ENCODE results near the gene NSD1. TPM values are rescaled to one million over a fixed set of nuclear protein-coding genes. Genes with fewer than 3 reads are reported as not detected.

The NSD1 gene
- total and polyA plus RNA-seq, 2 of the 8 experiments (the other 6 are each of a cell fraction or from before 2014, with no cell fraction given): 22.8 to 168 TPM

DNA sequence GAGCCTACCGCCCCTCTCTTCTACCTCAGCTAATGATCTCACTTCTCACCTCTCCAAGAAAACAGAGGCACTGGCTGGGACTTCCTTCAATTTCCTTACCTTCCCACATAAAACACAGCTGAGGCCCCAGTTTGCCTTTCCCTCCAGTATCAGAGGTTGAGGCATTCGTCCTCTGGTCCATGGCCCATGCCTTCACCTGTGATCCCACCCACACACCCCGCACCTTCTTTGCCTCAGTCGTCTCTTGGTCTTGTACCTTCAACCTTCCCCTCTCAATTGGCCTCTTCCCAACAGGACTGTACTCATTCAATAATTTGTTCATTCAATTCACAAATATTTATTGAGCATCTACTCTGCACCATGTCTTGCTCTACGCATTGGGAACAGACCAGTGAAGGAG, 11.0 kb upstream of the NSD1 start:
- no peak overlapping the region for H2BK12ac ChIP-seq (ENCODE audit: low read depth, low read length)
- H4K8ac ChIP-seq (ENCODE audit: extremely low read depth, insufficient read depth, low read length): no peak overlapping the region
- H3K23ac ChIP-seq (ENCODE audit: insufficient read length): no peak overlapping the region
- H3K79me2 ChIP-seq (ENCODE audit: control insufficient read depth in 1 of 2, insufficient read depth in 2 of 2, low read length in 2 of 2): no peaks in the 10 kb centered on the region
- no peak overlapping the region for H4K91ac ChIP-seq (replicated peaks; ENCODE audit: insufficient read length, low read length)
- H2AFZ ChIP-seq (ENCODE audit: low read length): no peak overlapping the region
- DNase-seq (ENCODE audit: low read depth in 1 of 2, low spot score in 2 of 2) (no peak), FAIRE-seq (no peak)
- H3K4ac ChIP-seq (replicated peaks; ENCODE audit: insufficient read length, low read depth, low read length): no peak overlapping the region
- 93% methylated on average over 5 of the region's 5 CpGs; no CpG with 5 or more reads in 1 of the 2 experiments for WGBS, 2 experiments (ENCODE audit: extremely low coverage in 1 of 2, insufficient coverage in 1 of 2, insufficient read length in 1 of 2, insufficient replicate concordance in 2 of 2, low coverage in 1 of 2, low lambda C conversion rate in 2 of 2, missing lambda C conversion rate in 1 of 2)
- no peak overlapping the region for H3K27ac ChIP-seq (ENCODE audit: low read depth, low read length)
- H3K4me1 ChIP-seq (replicated peaks in 1 of 4; ENCODE audit: control insufficient read depth in 3 of 4, insufficient read depth in 4 of 4, low read length in 3 of 4): peaks cover 0 to 2% (median under 1%) of the 10 kb centered on the region in 4 experiments; a peak in 2 of 7 replicates
- H3K9me3 ChIP-seq (ENCODE audit: insufficient read depth in 2 of 2, low read depth in 1 of 2, low read length in 1 of 2): no peaks in the 10 kb centered on the region; a peak in 2 of 4 replicates
- H3K79me1 ChIP-seq (ENCODE audit: low read depth, low read length): no peaks in the 10 kb centered on the region
- CTCF ChIA-PET (ENCODE audit: partially characterized antibody): interaction anchor here (1.2 to 2.0 kb wide), 2 partner anchors 9 to 51 kb away, joined by 4 to 11 read pairs; no protein-coding TSS in a partner anchor
- H3K27me3 ChIP-seq (replicated peaks in 1 of 4; ENCODE audit: control insufficient read depth in 3 of 4, extremely low read depth in 1 of 4, insufficient read depth in 3 of 4, low read length in 3 of 4): no peaks in the 10 kb centered on the region; a peak in 1 of 7 replicates
- no peak overlapping the region for H4K5ac ChIP-seq (ENCODE audit: insufficient read length, low read depth, low read length)
- no peak overlapping the region for H3K9ac ChIP-seq (replicated peaks in 1 of 4; ENCODE audit: extremely low read depth in 1 of 4, low read depth in 3 of 4, low read length in 3 of 4)
- no peak overlapping the region for H2BK5ac ChIP-seq (ENCODE audit: low read depth, low read length)
- H4K20me1 ChIP-seq (replicated peaks in 1 of 2; ENCODE audit: control insufficient read depth in 1 of 2, insufficient read depth in 2 of 2, low read length in 2 of 2): no peaks in the 10 kb centered on the region
- no peak overlapping the region for H3K4me2 ChIP-seq (ENCODE audit: insufficient read depth in 1 of 2, low read depth in 2 of 2, low read length in 2 of 2)
- no peak overlapping the region for H2BK15ac ChIP-seq (ENCODE audit: low read length)
- no peak overlapping the region for H2AK5ac ChIP-seq (ENCODE audit: low read depth, low read length)
- H3K14ac ChIP-seq (ENCODE audit: insufficient read length): no peak overlapping the region
- no peaks in the 10 kb centered on the region for H3K36me3 ChIP-seq (ENCODE audit: control insufficient read depth in 2 of 4, insufficient read depth in 4 of 4, low read length in 3 of 4)
- H3K56ac ChIP-seq (replicated peaks; ENCODE audit: insufficient read length, low read depth, low read length): no peak overlapping the region
- no peak overlapping the region for H3K18ac ChIP-seq (ENCODE audit: extremely low read depth, low read length)
- POLR2A ChIA-PET (ENCODE audit: partially characterized antibody): interaction anchor here (0.6 to 6.7 kb wide), 2 partner anchors 10 to 182 kb away, joined by 4 to 101 read pairs; partner anchors contain the start of gene NSD1
- H2BK20ac ChIP-seq (ENCODE audit: low read length): no peak overlapping the region
- H2BK120ac ChIP-seq (replicated peaks; ENCODE audit: low read depth, low read length): no peak overlapping the region
- no peak overlapping the region for H3K4me3 ChIP-seq (ENCODE audit: extremely low read depth in 1 of 4, insufficient read depth in 2 of 4, low read depth in 3 of 4, low read length in 4 of 4)
- H3K23me2 ChIP-seq (ENCODE audit: low read depth, low read length): no peaks in the 10 kb centered on the region
- TF ChIP-seq GABPA (IDR thresholded peaks at IDR 0.05; ENCODE audit: borderline replicate concordance, insufficient read depth, low read length): no peak
- no peak for TF ChIP-seq CHD2 (IDR thresholded peaks at IDR 0.05; ENCODE audit: low read length)
- no peak for TF ChIP-seq ASH2L (IDR thresholded peaks at IDR 0.05; ENCODE audit: low read length)
- TF ChIP-seq RAD21 (IDR thresholded peaks at IDR 0.05 in 1 of 2, conservative IDR thresholded peaks at IDR 0.05 in 1 of 2; ENCODE audit: low read depth in 2 of 2, low read length in 2 of 2): no peak
- TF ChIP-seq SIN3A (conservative IDR thresholded peaks at IDR 0.05 in 1 of 2, IDR thresholded peaks at IDR 0.05 in 1 of 2; ENCODE audit: low read depth in 1 of 2, low read length in 2 of 2): no peak
- TF ChIP-seq HDAC6 (IDR thresholded peaks at IDR 0.05; ENCODE audit: low read depth, low read length): no peak
- no peak for TF ChIP-seq TAF1 (IDR thresholded peaks at IDR 0.05; ENCODE audit: low read depth, low read length)
- TF ChIP-seq PHF8 (conservative IDR thresholded peaks at IDR 0.05; ENCODE audit: low read depth, low read length): no peak
